ENCODE results near the gene KIF21A. TPM values are rescaled to one million over a fixed set of nuclear protein-coding genes. Genes with fewer than 3 reads are reported as not detected.

The KIF21A gene
- total RNA-seq, 1 experiment from 2014 or later, result 29.1 TPM

- Histone ChIP-seq H3K9me3 (ENCODE audit: control insufficient read depth in 1 of 2, insufficient read depth in 1 of 2, low read depth in 1 of 2, low read length in 2 of 2) (no peaks in the 10 kb centered on the region), H2AFZ (ENCODE audit: low read depth, low read length, poor library complexity, severe bottlenecking) (no peak overlapping the region), H3K4me2 (ENCODE audit: low read length) (no peak overlapping the region), H3K79me2 (ENCODE audit: insufficient read depth, low read length) (no peaks in the 10 kb centered on the region), H3K4me3 (replicated peaks in 1 of 2; ENCODE audit: low read depth in 1 of 2, low read length in 2 of 2) (no peak overlapping the region), H3K27ac (ENCODE audit: low read depth, low read length) (no peak overlapping the region), H3K9me2 (ENCODE audit: insufficient read depth) (no peaks in the 10 kb centered on the region), H3K4me1 (ENCODE audit: control insufficient read depth in 1 of 2, insufficient read depth in 2 of 2, low read length in 2 of 2) (peaks cover 0 to 5% of the 10 kb centered on the region in 2 experiments; a peak in 1 of 4 replicates), H3K36me3 (ENCODE audit: control insufficient read depth in 1 of 2, insufficient read depth in 2 of 2, low read length in 2 of 2) (peaks cover 0 to 2% of the 10 kb centered on the region in 2 experiments; a peak in 1 of 4 replicates), H3K9ac (ENCODE audit: low read length) (no peak overlapping the region), H4K20me1 (ENCODE audit: insufficient read depth) (no peaks in the 10 kb centered on the region), H3K27me3 (ENCODE audit: insufficient read depth, low read length) (no peaks in the 10 kb centered on the region)
- POLR2A ChIA-PET, result no interaction called here
- DNase-seq (ENCODE audit: low read depth, low spot score) (no peak), ATAC-seq (no peak)
- BruUV-seq (replicated peaks), result no TSS peak
- CTCF ChIA-PET, result no interaction called here
- RAD21 ChIA-PET (ENCODE audit: low non-redundant PET in 1 of 2, low total read pairs in 2 of 2, uncharacterized antibody in 2 of 2, unreplicated experiment in 2 of 2), result no interaction called here
- intact Hi-C loops (cut with micrococcal nuclease), result no loop called here
- no peak for TF ChIP-seq ZBTB33 (IDR thresholded peaks at IDR 0.05; ENCODE audit: extremely low read depth, insufficient replicate concordance, low read length)
- TF ChIP-seq REST (IDR thresholded peaks at IDR 0.05; ENCODE audit: low read depth), result no peak
- TF ChIP-seq MAX (IDR thresholded peaks at IDR 0.05), result no peak
- TF ChIP-seq POLR2A (IDR thresholded peaks at IDR 0.05; ENCODE audit: borderline replicate concordance, extremely low read depth, insufficient read depth, insufficient read length), result no peak
- no peak for TF ChIP-seq FOSL1 (IDR thresholded peaks at IDR 0.05; ENCODE audit: low read depth)
These were observed 83.3 kb downstream of the KIF21A start for GRCh38 chr12:39359645-39360044.

Data from HCT116 (cell line).